ENCODE results near the gene CLSTN3.

- TF ChIP-seq POLR2A (IDR thresholded peaks at IDR 0.05) (no peak), EP300 (IDR thresholded peaks at IDR 0.05) (no peak), CTCF (IDR thresholded peaks at IDR 0.05) (no peak)
These were observed 12.5 kb upstream of the CLSTN3 start for GRCh38 chr12:7117670-7118069.

Measured in ovary (tissue), 3 donors.